Osteocyte (in vitro differentiated cells): ENCODE measurements around the gene TERT. TPM values are rescaled to one million over a fixed set of nuclear protein-coding genes. Genes with fewer than 3 reads are reported as not detected.

Experiments
- DNase-seq: peaks from one replicate; pipeline ENCODE4 v3.0.0; 2021; ENCODE audit warnings: mixed read lengths; ENCODE audit not compliant: unreplicated experiment; ENCODE audit errors: extremely low spot score
- H3K27ac Mint-ChIP-seq: one replicate; pipeline ENCODE4 v1.8.0; 2021; ENCODE audit warnings: mild to moderate bottlenecking, mixed read lengths; ENCODE audit not compliant: unreplicated experiment
- H3K27me3 Mint-ChIP-seq: one replicate; pipeline ENCODE4 v1.8.0; 2021; ENCODE audit warnings: mixed read lengths; ENCODE audit not compliant: unreplicated experiment
- H3K36me3 Mint-ChIP-seq: one replicate; pipeline ENCODE4 v1.8.0; 2021; ENCODE audit warnings: mixed read lengths; ENCODE audit not compliant: unreplicated experiment
- H3K4me1 Mint-ChIP-seq: one replicate; pipeline ENCODE4 v1.8.0; 2021; ENCODE audit warnings: mixed read lengths; ENCODE audit not compliant: unreplicated experiment
- H3K4me3 Mint-ChIP-seq: one replicate; pipeline ENCODE4 v1.8.0; 2021; ENCODE audit warnings: mild to moderate bottlenecking, moderate library complexity, mixed read lengths; ENCODE audit not compliant: unreplicated experiment
- H3K9me3 Mint-ChIP-seq: one replicate; pipeline ENCODE4 v1.8.0; 2021; ENCODE audit warnings: mixed read lengths; ENCODE audit not compliant: unreplicated experiment
- CTCF ChIP-seq: fragments of 200-600 bp; sonication (generic); IDR thresholded peaks from 2 replicates; pipeline ENCODE4 v1.5.0; 2021; ENCODE audit warnings: antibody characterized with exemption, mild to moderate bottlenecking, moderate library complexity
- total RNA-seq: library from RNA; stranded (reverse); gene quantifications from 2 replicates; pipeline ENCODE4 v1.2.1, GENCODE V29; 2021

Gene TERT
- total RNA-seq, 1 donor from 2014 or later = not detected

GRCh38 chr5:1216211-1216917 lies 78.5 kb downstream of the TERT start:
- H3K9me3 Mint-ChIP-seq = no peaks in the 10 kb centered on the region
- no peak overlapping the region for H3K4me3 Mint-ChIP-seq
- no peak for DNase-seq
- H3K27ac Mint-ChIP-seq = no peak overlapping the region
- no peaks in the 10 kb centered on the region for H3K36me3 Mint-ChIP-seq
- no peaks in the 10 kb centered on the region for H3K4me1 Mint-ChIP-seq
- TF ChIP-seq CTCF = no peak
- no peaks in the 10 kb centered on the region for H3K27me3 Mint-ChIP-seq

DNA sequence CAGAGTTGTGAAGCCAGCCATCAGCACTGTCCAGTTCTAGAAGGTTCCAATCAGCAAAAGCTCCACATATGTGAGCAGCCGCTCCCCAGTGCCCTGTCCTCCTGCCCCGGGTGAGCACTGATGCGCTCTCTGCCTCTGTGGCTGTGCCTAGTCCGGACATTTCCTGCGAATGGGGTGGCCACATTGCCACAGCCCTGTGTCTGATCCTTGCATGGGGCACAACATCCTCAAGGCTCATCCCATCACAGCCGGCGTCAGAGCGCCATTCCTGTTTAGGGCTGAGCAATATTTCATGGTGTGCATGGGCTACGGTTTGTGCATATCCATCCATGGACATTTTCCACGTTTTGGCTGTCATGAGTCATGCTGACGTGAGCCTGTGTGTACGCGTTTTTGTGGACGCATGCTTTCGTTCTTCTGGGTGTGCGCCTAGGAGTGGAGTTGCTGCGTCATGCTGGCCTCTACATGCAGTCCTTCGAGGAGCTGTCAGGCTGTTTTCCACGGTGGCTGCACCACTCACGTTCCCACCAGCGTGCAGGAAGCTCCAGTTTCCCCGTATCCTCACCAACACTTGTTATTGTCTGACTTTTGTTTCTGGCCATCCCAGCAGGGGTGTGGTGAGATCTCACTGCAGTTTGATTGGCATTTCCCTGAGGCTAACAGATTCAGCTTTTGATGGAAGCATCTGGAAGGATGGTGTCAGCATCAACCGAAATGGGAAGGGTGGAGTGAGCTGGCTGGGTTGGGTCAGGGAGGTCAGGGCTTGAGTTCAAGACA lies 79.4 kb downstream of the TERT start:
- H3K27me3 Mint-ChIP-seq = no peaks in the 10 kb centered on the region
- no peak for TF ChIP-seq CTCF
- H3K36me3 Mint-ChIP-seq = no peaks in the 10 kb centered on the region
- H3K27ac Mint-ChIP-seq = no peak overlapping the region
- no peak overlapping the region for H3K4me3 Mint-ChIP-seq
- no peaks in the 10 kb centered on the region for H3K9me3 Mint-ChIP-seq
- DNase-seq = no peak
- no peaks in the 10 kb centered on the region for H3K4me1 Mint-ChIP-seq

- no peaks in the 10 kb centered on the region for H3K9me3 Mint-ChIP-seq
- no peaks in the 10 kb centered on the region for H3K36me3 Mint-ChIP-seq
- TF ChIP-seq CTCF = no peak
- no peak for DNase-seq
- no peak overlapping the region for H3K27ac Mint-ChIP-seq
- H3K4me1 Mint-ChIP-seq = no peaks in the 10 kb centered on the region
- no peak overlapping the region for H3K4me3 Mint-ChIP-seq
- no peaks in the 10 kb centered on the region for H3K27me3 Mint-ChIP-seq
These were observed 80.0 kb downstream of the TERT start for GRCh38 chr5:1214936-1215220.

DNA sequence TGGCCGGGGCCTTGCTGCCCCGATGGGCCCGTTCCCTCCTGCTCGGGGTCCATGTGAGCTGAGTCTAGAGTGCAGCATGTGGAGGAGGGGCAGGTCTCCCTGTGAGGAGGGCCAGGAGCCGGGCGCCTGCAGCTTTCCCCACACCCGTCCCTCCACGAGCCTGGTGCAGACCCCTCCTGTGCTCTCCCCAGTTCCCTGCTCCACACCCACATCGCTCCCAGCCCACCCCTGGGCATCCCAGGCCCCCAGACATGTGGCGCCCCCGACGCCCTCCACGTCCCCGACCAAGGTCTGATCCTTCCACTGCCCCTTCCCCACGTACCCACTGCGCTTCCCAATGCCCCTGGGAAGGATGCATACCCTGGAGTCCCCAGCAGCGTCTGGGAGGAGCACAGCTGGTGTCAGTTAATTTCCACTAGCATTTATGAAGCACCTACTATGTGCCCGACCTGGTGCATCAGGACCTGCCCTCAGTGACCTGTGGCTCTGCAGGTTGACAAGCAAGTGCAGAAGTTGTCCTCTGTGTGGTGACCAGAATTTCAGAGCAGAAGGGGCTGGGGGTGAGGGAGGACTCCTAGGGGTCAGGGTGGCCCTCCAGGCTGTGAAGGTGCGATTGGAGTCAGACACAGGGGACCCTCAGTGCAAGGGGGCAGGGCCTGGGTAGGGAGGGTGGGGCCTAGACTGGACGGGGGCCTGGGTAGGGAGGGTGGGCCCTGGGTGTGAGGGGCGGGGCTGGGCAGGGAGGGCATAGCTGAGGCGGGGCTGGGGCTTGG lies 80.5 kb downstream of the TERT start:
- no peak overlapping the region for H3K4me3 Mint-ChIP-seq
- no peaks in the 10 kb centered on the region for H3K4me1 Mint-ChIP-seq
- no peaks in the 10 kb centered on the region for H3K9me3 Mint-ChIP-seq
- no peak for DNase-seq
- TF ChIP-seq CTCF = no peak
- no peaks in the 10 kb centered on the region for H3K36me3 Mint-ChIP-seq
- H3K27me3 Mint-ChIP-seq = no peaks in the 10 kb centered on the region
- H3K27ac Mint-ChIP-seq = no peak overlapping the region
